ENCODE results near the gene RGS6. TPM values are rescaled to one million over a fixed set of nuclear protein-coding genes. Genes with fewer than 3 reads are reported as not detected.

RGS6 gene
- total RNA-seq, 4 donors from 2014 or later: 0.46 to 3.7 (median 1.6) TPM

GRCh38 chr14:71956920-71957563, 24.8 kb downstream of the RGS6 start:
- H3K27ac ChIP-seq: no peak overlapping the region
- H3K36me3 ChIP-seq: no peaks in the 10 kb centered on the region
- no peak for ATAC-seq
- H3K4me1 ChIP-seq: no peaks in the 10 kb centered on the region
- no peaks in the 10 kb centered on the region for H3K9me3 ChIP-seq
- no peak for TF ChIP-seq POLR2A (IDR thresholded peaks at IDR 0.05)
- no peak for TF ChIP-seq CTCF (IDR thresholded peaks at IDR 0.05 in 4 of 5, conservative IDR thresholded peaks at IDR 0.05 in 1 of 5)
- in situ Hi-C loops (cut with MboI; ENCODE audit: low sequenced_read_pairs in 4 of 4) (no loop called here), intact Hi-C loops (cut with DNase I; ENCODE audit: low total_unique reads) (no loop called here)
- DNase-seq: no peak
- no peaks in the 10 kb centered on the region for H3K27me3 ChIP-seq
- no peak overlapping the region for H3K4me3 ChIP-seq

GRCh38 chr14:71959055-71959454, 26.8 kb downstream of the RGS6 start:
- Histone ChIP-seq H3K36me3 (no peaks in the 10 kb centered on the region), H3K4me3 (no peak overlapping the region), H3K27me3 (no peaks in the 10 kb centered on the region), H3K9me3 (no peaks in the 10 kb centered on the region), H3K4me1 (no peaks in the 10 kb centered on the region), H3K27ac (no peak overlapping the region)
- in situ Hi-C loops (cut with MboI; ENCODE audit: low sequenced_read_pairs in 4 of 4) (no loop called here), intact Hi-C loops (cut with DNase I; ENCODE audit: low total_unique reads) (no loop called here)
- TF ChIP-seq POLR2A (IDR thresholded peaks at IDR 0.05): no peak
- TF ChIP-seq CTCF (IDR thresholded peaks at IDR 0.05 in 4 of 5, conservative IDR thresholded peaks at IDR 0.05 in 1 of 5): no peak
- DNase-seq (no peak), ATAC-seq (no peak)

GRCh38 chr14:71960494-71961353, 28.5 kb downstream of the RGS6 start:
- Histone ChIP-seq H3K27me3 (no peaks in the 10 kb centered on the region), H3K27ac (no peak overlapping the region), H3K36me3 (no peaks in the 10 kb centered on the region), H3K4me3 (no peak overlapping the region), H3K4me1 (no peaks in the 10 kb centered on the region), H3K9me3 (no peaks in the 10 kb centered on the region)
- in situ Hi-C loops (cut with MboI; ENCODE audit: low sequenced_read_pairs in 4 of 4) (no loop called here), intact Hi-C loops (cut with DNase I; ENCODE audit: low total_unique reads) (no loop called here)
- DNase-seq: no peak
- ATAC-seq: no peak
- no peak for TF ChIP-seq POLR2A (IDR thresholded peaks at IDR 0.05)
- no peak for TF ChIP-seq CTCF (IDR thresholded peaks at IDR 0.05 in 4 of 5, conservative IDR thresholded peaks at IDR 0.05 in 1 of 5)

- Histone ChIP-seq H3K9me3 (no peaks in the 10 kb centered on the region), H3K4me1 (no peaks in the 10 kb centered on the region), H3K27me3 (no peaks in the 10 kb centered on the region), H3K4me3 (no peak overlapping the region), H3K27ac (no peak overlapping the region), H3K36me3 (no peaks in the 10 kb centered on the region)
- TF ChIP-seq CTCF (IDR thresholded peaks at IDR 0.05 in 4 of 5, conservative IDR thresholded peaks at IDR 0.05 in 1 of 5) (no peak), POLR2A (IDR thresholded peaks at IDR 0.05) (no peak)
- in situ Hi-C loops (cut with MboI; ENCODE audit: low sequenced_read_pairs in 4 of 4) (no loop called here), intact Hi-C loops (cut with DNase I; ENCODE audit: low total_unique reads) (no loop called here)
- ATAC-seq: no peak
- no peak for DNase-seq
Observed at GRCh38 chr14:71961972-71962371, 29.7 kb downstream of the RGS6 start.

All from gastrocnemius medialis (tissue), 4 donors.